K562 (cell line): ENCODE data around the gene GPR55. TPM values are rescaled to one million over a fixed set of nuclear protein-coding genes. Genes with fewer than 3 reads are reported as not detected.

Experiments
- ATAC-seq: fragments of 200-7000 bp; cut with Tn5 transposase; 3 replicates; pipeline ENCODE4 v1.9.1; 2020; ENCODE audit warnings: moderate library complexity
- BruUV-seq: library from RNA; stranded (reverse); fragments of 400-500 nt; replicated peaks from 2 replicates; lab custom pipeline; 2021; lab: Mats Ljungman, UMichigan
- CTCF ChIA-PET: fragments of 300-600 bp; formaldehyde crosslinking; extraction: SDS; loops from one replicate; lab custom pipeline; 2021; ENCODE audit warnings: low intra/inter-chr PET ratio; lab: Yijun Ruan, JAX
- POLR2A ChIA-PET: fragments of 300-600, 350-650 bp; sonication (Branson Sonifier 250); formaldehyde crosslinking; extraction: SDS; loops from one replicate; lab custom pipeline; 2021; ENCODE audit warnings: antibody characterized with exemption, inconsistent platforms; lab: Yijun Ruan, JAX
- DNase-seq, 4 experiments: peaks; one replicate each; pipeline versions ENCODE4 v3.0.0 to v3.0.0-alpha.2; 2011 to 2018; ENCODE audit warnings: low spot score in 3 of 4, mixed read lengths in 3 of 4; ENCODE audit errors: extremely low read depth in 1 of 4
- FAIRE-seq: peaks from 2 replicates; lab custom pipeline; 2011; peaks lifted over from hg19 to GRCh38; lab: Jason Lieb, UNC
- H2AFZ ChIP-seq: 2 replicates; pipeline ENCODE4 v1.6.0; 2011; ENCODE audit warnings: low read depth, low read length, control low read depth, inconsistent platforms
- H3K27ac ChIP-seq: fragments of 200-600 bp; 3 replicates; pipeline ENCODE4 v1.8.0; 2011; ENCODE audit warnings: low read depth, mild to moderate bottlenecking, control low read depth, inconsistent platforms, low read length, moderate library complexity, mixed read lengths; ENCODE audit errors: extremely low read depth
- H3K27me3 ChIP-seq, 2 experiments: fragments of 300-600 bp in 1 of 2; 2 replicates in 1 of 2; 3 replicates in 1 of 2; pipeline versions ENCODE4 v1.6.0 to v1.8.0; 2011; ENCODE audit warnings: inconsistent platforms in 2 of 2, low read length in 2 of 2, mild to moderate bottlenecking in 1 of 2, mixed read lengths in 1 of 2, moderate library complexity in 1 of 2; ENCODE audit not compliant: control insufficient read depth in 2 of 2, insufficient read depth in 2 of 2
- H3K36me3 ChIP-seq: fragments of 300-600 bp; 3 replicates; pipeline ENCODE4 v1.8.0; 2011; ENCODE audit warnings: mild to moderate bottlenecking, low read length, inconsistent platforms; ENCODE audit not compliant: control insufficient read depth, insufficient read depth
- H3K4me1 ChIP-seq, 2 experiments: fragments of 200-600 bp in 1 of 2; replicated peaks in 1 of 2; 2 replicates in 1 of 2; 3 replicates in 1 of 2; pipeline versions ENCODE4 v1.5.1 to v1.8.0; 2011; ENCODE audit warnings: inconsistent platforms in 2 of 2, low read length in 2 of 2, mild to moderate bottlenecking in 1 of 2, mixed read lengths in 1 of 2, moderate library complexity in 1 of 2; ENCODE audit not compliant: control insufficient read depth in 2 of 2, insufficient read depth in 2 of 2
- H3K4me2 ChIP-seq: 2 replicates; pipeline ENCODE4 v1.6.1; 2011; ENCODE audit warnings: low read length, control low read depth, inconsistent platforms, mixed read lengths; ENCODE audit not compliant: insufficient read depth
- H3K4me3 ChIP-seq: fragments of 200-600 bp; sonication (generic), shearing (Covaris generic); 2 replicates; pipeline ENCODE4 v1.5.1; 2016; ENCODE audit warnings: control low read depth, inconsistent platforms
- H3K79me2 ChIP-seq: fragments of 200-600 bp; 3 replicates; pipeline ENCODE4 v1.8.0; 2011; ENCODE audit warnings: low read length, inconsistent platforms; ENCODE audit not compliant: control insufficient read depth, insufficient read depth
- H3K9ac ChIP-seq, 2 experiments: 2 replicates each; pipeline versions ENCODE4 v1.6.0 to v1.6.1; 2011; ENCODE audit warnings: low read depth in 2 of 2, low read length in 2 of 2, control low read depth in 1 of 2, inconsistent platforms in 1 of 2, mild to moderate bottlenecking in 1 of 2, mixed read lengths in 1 of 2; ENCODE audit not compliant: insufficient read depth in 1 of 2
- H3K9me1 ChIP-seq: one replicate; pipeline ENCODE4 v1.6.0; 2011; ENCODE audit warnings: inconsistent platforms, mild to moderate bottlenecking, low read length, moderate library complexity; ENCODE audit not compliant: control insufficient read depth, insufficient read depth
- H3K9me3 ChIP-seq: replicated peaks from 2 replicates; pipeline ENCODE4 v1.5.1; 2011; ENCODE audit warnings: low read depth, low read length, inconsistent platforms; ENCODE audit not compliant: control insufficient read depth, insufficient read depth
- H4K20me1 ChIP-seq: replicated peaks from 2 replicates; pipeline ENCODE4 v1.6.1; 2011; ENCODE audit warnings: low read length, inconsistent platforms, mixed read lengths; ENCODE audit not compliant: control insufficient read depth, insufficient read depth
- CTCF ChIP-seq, 3 experiments: IDR thresholded peaks in 2 of 3; conservative IDR thresholded peaks in 1 of 3; 2 replicates each; pipeline ENCODE4 v1.5.1; 2011 to 2012; ENCODE audit warnings: low read length in 3 of 3, mild to moderate bottlenecking in 3 of 3, control low read depth in 2 of 3, improper control_type of control experiment in 1 of 3, inconsistent platforms in 1 of 3, low read depth in 1 of 3, mixed read lengths in 1 of 3, moderate library complexity in 1 of 3; ENCODE audit not compliant: insufficient read depth in 2 of 3
- NFE2L1 ChIP-seq: fragments of 450-650 bp; IDR thresholded peaks from 2 replicates; pipeline ENCODE4 v1.6.1; 2016; ENCODE audit warnings: missing genetic modification characterization, low read depth, mild to moderate bottlenecking, missing compliant biosample characterization, moderate library complexity, borderline replicate concordance
- NR1H2 ChIP-seq: sonication (generic); formaldehyde crosslinking; IDR thresholded peaks from 2 replicates; pipeline ENCODE4 v1.4.0; 2020; ENCODE audit warnings: mild to moderate bottlenecking, missing genetic modification reagents
- PML ChIP-seq: IDR thresholded peaks from 2 replicates; pipeline ENCODE4 v1.6.1; 2012; ENCODE audit warnings: low read length, inconsistent platforms
- PURB ChIP-seq: sonication (generic); formaldehyde crosslinking; IDR thresholded peaks from 2 replicates; pipeline ENCODE4 v1.9.0; 2021; ENCODE audit warnings: low read depth, mild to moderate bottlenecking, missing genetic modification reagents
- THRA ChIP-seq: fragments of 450-650 bp; IDR thresholded peaks from 2 replicates; pipeline ENCODE4 v1.6.1; 2017; ENCODE audit warnings: mild to moderate bottlenecking, moderate library complexity
- ZNF785 ChIP-seq: fragments of 250-450 bp; sonication (Bioruptor Pico); IDR thresholded peaks from 2 replicates; pipeline ENCODE4 v1.4.0; 2020; ENCODE audit warnings: mild to moderate bottlenecking
- WGBS: fragments of 100-300 bp; shearing (Covaris generic); methylation state at CpG from one replicate; pipeline ENCODE4 v1.1.6; 2016; ENCODE audit warnings: low coverage, mixed read lengths; ENCODE audit not compliant: insufficient coverage; ENCODE audit errors: missing lambda C conversion rate; 5-methylcytosine and 5-hydroxymethylcytosine counted together
- in situ Hi-C: fragments of 300-500 bp; cut with MboI; formaldehyde crosslinking; loops from 4 replicates; pipeline ENCODE4 v1.15.0; 2018; ENCODE audit warnings: inconsistent platforms, mixed read lengths
- intact Hi-C: fragments of 100-400 bp; cut with micrococcal nuclease; formaldehyde crosslinking; loops from 2 replicates; pipeline ENCODE4 v1.14.2; 2022
- polyA plus RNA-seq, 8 experiments: library from polyadenylated mRNA; depleted of rRNA in 4 of 8; stranded (reverse) in 5 of 8; unstranded in 3 of 8; fragments of >200 nt; fragmentation: Nextera tagmentation in 2 of 8; fragmentation: Illumina TruSeq in 1 of 8; extraction: Ambion mirVana in 2 of 8; extraction: Trizol in 1 of 8; gene quantifications; 2 replicates each; pipeline versions ENCODE4 v1.2.1 to v1.2.3, GENCODE V29; 2011 to 2014; ENCODE audit warnings: inconsistent platforms in 1 of 8, missing spikeins in 1 of 8
- total RNA-seq, 7 experiments: library from RNA; depleted of rRNA in 6 of 7; stranded (reverse); fragments of >200 nt in 6 of 7; fragmentation: Illumina TruSeq in 2 of 7; extraction: Trizol in 2 of 7; gene quantifications; 2 replicates each; pipeline versions ENCODE4 v1.2.1 to v1.2.3, GENCODE V29; 2011 to 2021; ENCODE audit warnings: low replicate concordance in 1 of 7
- TF ChIP-seq, protein P1 (sequence below): sonication (generic); formaldehyde crosslinking; IDR thresholded peaks from 2 replicates; pipeline ENCODE4 v1.8.1; 2023; ENCODE audit warnings: mild to moderate bottlenecking, missing genetic modification reagents

GPR55 gene
- total and polyA plus RNA-seq, 9 of the 15 experiments (the other 6 are each of a cell fraction or from before 2014, with no cell fraction given), result 0.11 to 0.49 (median 0.27) TPM

GRCh38 chr2:230914886-230915285 lies 10.2 kb downstream of the GPR55 start:
- H3K27me3 ChIP-seq, result no peaks in the 10 kb centered on the region
- intact Hi-C loops, result no loop called here
- 0% methylated on average over 2 of the region's 3 CpGs for WGBS
- FAIRE-seq (no peak), DNase-seq (no peak), ATAC-seq (no peak)
- no peaks in the 10 kb centered on the region for H4K20me1 ChIP-seq
- no TSS peak for BruUV-seq
- CTCF ChIA-PET, result no interaction called here
- in situ Hi-C loops, result no loop called here
- no peak overlapping the region for H3K9ac ChIP-seq
- peaks cover 0 to 14% of the 10 kb centered on the region in 2 experiments; a peak in 3 of 5 replicates for H3K4me1 ChIP-seq
- POLR2A ChIA-PET, result no interaction called here
- H3K4me2 ChIP-seq, result no peak overlapping the region
- no peaks in the 10 kb centered on the region for H3K79me2 ChIP-seq
- H3K9me1 ChIP-seq, result no peaks in the 10 kb centered on the region
- H3K36me3 ChIP-seq, result no peaks in the 10 kb centered on the region
- no peak overlapping the region for H3K4me3 ChIP-seq
- TF ChIP-seq NR1H2 (CRISPR knock-in tag) (no peak), PURB (CRISPR knock-in tag) (no peak)
- H3K9me3 ChIP-seq, result no peaks in the 10 kb centered on the region
- no peak overlapping the region for H3K27ac ChIP-seq
- no peak overlapping the region for H2AFZ ChIP-seq

DNA sequence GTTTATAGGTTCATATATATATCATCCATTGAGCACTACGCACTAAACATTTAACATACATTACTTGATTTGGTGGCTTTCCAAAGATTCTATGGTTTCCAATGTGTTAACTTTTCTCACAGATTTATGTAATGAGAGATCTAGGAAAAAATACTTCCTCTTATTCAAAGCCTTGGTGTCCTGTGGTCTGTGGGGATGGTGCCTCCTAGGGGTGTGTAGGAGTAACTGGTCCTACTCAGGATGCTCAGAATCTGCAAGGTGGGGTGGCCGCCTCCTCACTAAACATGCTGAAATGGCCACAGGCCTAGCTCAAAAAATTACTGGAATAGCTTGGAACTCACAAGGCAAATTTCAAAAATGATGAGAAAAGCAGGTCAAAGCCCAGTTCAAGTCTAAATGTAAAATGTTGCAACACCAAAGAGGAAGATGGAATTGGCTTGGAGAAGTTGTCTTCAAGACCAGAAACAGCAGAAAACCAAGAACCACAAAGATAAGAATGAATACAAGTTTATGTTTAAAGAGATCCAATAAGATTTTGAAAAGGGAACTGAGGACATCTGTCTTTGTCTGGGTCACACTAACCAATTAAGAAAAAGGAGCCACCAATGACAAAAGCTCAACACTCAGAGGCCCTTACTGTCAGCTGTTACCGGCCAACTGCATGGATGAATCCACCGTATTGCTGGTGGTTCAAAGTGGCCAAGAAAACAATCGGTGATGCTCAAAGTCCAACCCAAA lies 11.5 kb downstream of the GPR55 start:
- H3K27me3 ChIP-seq, result no peaks in the 10 kb centered on the region
- no peaks in the 10 kb centered on the region for H3K36me3 ChIP-seq
- no peaks in the 10 kb centered on the region for H3K9me1 ChIP-seq
- H4K20me1 ChIP-seq, result no peaks in the 10 kb centered on the region
- in situ Hi-C loops (no loop called here), intact Hi-C loops (loop anchor here (1.0 kb wide), 2 partner anchors 11 to 89 kb away; no protein-coding TSS in a partner anchor)
- H3K4me3 ChIP-seq, result no peak overlapping the region
- H3K79me2 ChIP-seq, result no peaks in the 10 kb centered on the region
- ChIA-PET CTCF (interaction anchor here (0.7 to 1.3 kb wide), 2 partner anchors 12 to 66 kb away, joined by 4 to 5 read pairs; no protein-coding TSS in a partner anchor), POLR2A (no interaction called here)
- FAIRE-seq (peak; percentile 70), DNase-seq (peak; percentile 53 to 62 (median 58)), ATAC-seq (peak; percentile 67; the same call in 2 of the 3 replicates)
- no TSS peak for BruUV-seq
- no peak overlapping the region for H2AFZ ChIP-seq
- no peak overlapping the region for H3K9ac ChIP-seq
- H3K4me2 ChIP-seq, result no peak overlapping the region
- H3K27ac ChIP-seq, result no peak overlapping the region
- H3K9me3 ChIP-seq, result no peaks in the 10 kb centered on the region
- peaks cover 6 to 24% of the 10 kb centered on the region in 2 experiments; a peak in 4 of 5 replicates for H3K4me1 ChIP-seq
- WGBS, result 48% methylated on average over 5 of the region's 5 CpGs
- TF ChIP-seq PML, result no peak
- no peak for TF ChIP-seq THRA
- TF ChIP-seq, protein P1, sequence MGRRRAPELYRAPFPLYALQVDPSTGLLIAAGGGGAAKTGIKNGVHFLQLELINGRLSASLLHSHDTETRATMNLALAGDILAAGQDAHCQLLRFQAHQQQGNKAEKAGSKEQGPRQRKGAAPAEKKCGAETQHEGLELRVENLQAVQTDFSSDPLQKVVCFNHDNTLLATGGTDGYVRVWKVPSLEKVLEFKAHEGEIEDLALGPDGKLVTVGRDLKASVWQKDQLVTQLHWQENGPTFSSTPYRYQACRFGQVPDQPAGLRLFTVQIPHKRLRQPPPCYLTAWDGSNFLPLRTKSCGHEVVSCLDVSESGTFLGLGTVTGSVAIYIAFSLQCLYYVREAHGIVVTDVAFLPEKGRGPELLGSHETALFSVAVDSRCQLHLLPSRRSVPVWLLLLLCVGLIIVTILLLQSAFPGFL (CRISPR knock-in tag), result no peak
- TF ChIP-seq NFE2L1 (tag), result no peak
- TF ChIP-seq CTCF (IDR thresholded peaks at IDR 0.05 in 2 of 3, conservative IDR thresholded peaks at IDR 0.05 in 1 of 3; ENCODE audit: insufficient read depth in 2 of 3, low read depth in 1 of 3, low read length in 3 of 3), result peak; percentile 64 to 71 (median 67); a peak in 5 of 6 replicates
- no peak for TF ChIP-seq ZNF785 (CRISPR knock-in tag)
